Measurements from ENCODE around the gene GNAO1.

The GNAO1 gene

DNA sequence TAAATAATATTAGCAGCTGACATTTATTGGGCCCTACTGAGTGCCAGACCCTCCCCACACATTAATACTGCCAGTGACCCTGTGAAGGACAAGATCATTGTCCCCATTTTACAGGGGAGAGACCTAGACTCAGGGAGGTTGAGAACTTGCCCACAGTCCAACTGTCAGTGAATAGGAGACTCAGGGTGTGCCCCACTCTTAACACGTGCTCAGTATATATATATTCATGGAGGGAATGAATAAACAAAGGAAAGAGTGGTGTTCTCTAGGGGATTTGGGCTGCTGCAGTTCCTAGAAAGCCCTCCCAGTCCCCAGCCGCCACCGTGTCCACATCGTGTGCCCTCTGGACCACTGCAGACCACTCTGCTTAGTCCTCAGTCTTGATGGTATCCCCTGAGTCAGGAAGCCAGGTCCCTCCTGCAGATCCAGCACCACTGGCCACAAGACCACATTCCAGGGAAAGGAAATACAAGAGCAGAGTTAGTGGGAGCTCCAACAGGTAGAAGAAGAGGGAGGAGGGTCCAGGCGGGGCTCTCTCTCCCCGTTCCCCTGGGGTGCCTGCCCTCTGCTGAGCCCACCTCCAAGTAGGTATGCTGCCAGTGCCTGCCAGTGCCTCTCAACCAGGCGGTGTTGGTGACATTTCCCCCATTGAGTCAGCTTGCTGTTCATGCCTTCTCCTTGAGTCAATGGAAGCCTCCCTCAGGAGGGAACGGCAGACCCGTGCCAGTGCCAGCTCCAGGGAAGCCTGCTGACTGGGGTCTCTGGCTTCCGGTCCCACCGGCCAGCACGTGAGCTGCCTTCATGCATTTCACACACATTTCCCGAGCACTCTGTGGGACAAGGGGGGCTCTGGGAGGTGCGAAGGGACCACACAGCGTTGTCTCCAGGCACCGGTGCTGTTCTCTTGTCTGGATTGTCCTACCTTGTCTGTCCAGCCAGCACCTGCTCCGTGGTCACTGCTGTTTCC, 75.6 kb downstream of the GNAO1 start:
- no peak for DNase-seq

DNA sequence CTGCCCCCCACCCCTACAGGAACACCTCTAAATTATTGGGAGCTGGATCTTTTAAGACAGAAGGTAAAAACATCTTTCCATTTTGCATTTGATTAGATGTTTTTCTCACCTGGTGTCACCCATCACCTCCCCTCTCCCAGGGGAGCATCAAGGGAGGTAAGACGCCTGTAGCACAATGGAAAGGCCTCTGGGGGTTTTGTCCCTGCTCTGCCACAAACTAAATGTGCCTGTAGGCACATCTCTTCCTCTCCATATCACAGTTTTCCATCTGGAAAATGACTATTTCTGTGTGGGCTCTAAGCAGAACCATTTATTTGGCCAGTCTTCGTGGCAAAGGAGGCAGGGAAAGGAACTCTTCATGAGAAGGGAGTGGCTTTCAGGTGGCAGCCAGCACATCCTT, 76.6 kb downstream of the GNAO1 start:
- DNase-seq: no peak

DNA sequence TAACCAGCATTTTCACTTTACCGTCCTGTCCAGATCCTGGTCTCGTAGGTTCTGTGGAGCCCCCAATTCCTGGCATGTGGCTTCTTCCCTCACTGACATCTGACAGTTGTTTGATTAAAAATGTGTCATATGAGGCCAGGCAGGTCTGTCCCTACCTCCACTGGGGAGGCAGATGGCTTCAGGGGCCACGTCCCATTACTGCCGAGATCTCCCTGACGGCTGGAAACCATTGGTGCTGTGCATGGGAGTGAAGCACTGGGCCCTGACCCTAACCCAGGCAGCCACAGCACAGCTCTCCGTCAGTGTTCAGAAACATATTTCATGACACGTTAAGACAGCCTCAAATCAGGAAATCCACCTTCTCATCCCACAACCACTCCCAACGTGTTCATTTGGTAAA, 77.5 kb downstream of the GNAO1 start:
- no peak for DNase-seq

DNA sequence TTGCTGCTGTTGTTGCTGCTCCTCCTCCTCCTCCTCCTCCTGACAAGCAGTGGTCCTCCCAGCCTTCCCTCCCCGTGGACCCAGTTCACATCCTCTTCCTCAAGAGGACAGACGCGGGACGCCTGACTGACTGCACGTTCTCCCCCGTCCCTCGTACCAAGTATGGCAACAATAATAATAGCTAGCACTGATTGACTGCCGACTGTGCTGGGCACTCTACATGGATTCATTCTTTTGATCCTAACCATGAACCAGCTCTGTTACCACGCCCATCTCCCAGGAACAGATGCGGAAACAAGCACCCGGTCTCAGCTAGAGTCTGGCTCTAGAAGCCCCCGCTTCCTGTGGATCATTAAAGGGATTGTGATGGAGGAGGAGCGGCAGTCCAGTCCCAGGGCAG, 78.0 kb downstream of the GNAO1 start:
- no peak for DNase-seq

DNA sequence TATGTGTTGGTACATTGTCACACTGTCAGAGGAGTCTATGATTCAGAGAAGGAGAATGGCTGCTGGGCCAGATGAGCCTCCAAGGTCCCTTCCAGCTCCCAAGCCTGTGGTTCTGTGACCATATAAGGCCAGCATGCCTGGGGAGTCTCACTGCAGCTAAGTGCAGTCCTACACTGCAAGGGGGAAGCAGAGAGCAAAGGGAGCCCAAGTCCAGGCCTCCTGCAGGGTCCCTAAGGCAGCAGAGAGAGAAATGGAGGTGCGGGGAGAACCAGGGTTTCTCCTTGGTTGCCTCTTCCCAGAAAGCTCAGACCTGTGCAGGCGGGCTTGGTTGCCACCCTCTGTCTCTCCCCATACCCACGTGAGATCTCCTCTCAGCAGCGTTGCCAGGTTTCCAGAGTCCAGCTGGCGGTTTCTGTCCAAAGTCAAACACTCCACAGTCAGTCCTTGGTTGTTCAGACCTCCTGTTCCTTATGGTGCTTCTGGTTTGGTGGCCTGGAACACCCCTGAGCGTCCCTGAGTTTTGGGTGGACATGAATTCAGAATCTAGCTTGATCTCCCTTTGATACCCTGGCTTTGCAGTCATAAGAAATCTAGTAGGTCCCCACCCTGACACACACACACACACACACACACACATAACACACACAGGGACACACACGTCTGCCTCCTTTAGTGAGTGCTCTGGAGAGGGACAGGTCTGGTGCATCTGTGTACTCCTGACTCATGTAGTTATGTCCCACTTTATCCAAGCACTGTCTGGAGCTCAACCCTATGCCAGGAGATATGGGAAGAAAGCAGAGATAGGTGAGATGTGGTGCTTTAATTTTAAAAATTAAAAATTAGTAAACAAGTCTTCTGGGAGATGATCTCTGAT, 78.8 kb downstream of the GNAO1 start:
- DNase-seq: no peak

DNA sequence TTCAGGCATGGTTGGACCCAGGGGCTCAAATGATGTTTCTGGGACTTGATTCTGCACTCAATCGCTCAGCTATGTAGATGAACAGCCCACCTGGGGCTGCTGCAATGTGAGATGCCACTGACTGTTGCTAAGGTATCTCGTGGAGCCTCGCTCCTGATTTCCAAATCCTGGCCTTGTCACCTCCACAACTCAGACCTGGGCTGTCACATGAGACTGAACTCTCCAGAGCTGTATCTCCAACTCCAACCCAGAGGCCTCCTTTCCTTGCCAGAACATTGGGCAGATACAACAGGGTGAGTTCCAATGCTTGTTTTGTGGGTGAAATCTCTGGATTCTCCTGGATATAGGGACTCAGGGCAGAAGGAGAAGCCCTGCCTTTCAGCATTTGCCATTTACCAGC, 79.5 kb downstream of the GNAO1 start:
- no peak for DNase-seq

DNA sequence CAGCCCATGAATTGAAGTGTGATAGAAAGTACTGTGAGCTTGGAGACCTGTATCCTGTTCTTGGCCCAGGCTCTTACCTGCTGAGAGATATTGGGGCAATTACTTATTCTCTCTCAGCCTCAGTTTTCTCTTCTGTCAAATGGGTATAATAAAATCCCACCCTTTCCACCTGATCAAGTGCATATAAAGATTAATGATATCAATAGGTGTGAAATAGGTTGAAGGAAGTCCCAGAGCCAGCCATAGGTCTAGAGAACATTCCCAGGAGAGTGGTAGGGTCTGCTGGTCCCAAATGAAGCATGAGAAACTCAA, 81.2 kb downstream of the GNAO1 start:
- DNase-seq: no peak

DNA sequence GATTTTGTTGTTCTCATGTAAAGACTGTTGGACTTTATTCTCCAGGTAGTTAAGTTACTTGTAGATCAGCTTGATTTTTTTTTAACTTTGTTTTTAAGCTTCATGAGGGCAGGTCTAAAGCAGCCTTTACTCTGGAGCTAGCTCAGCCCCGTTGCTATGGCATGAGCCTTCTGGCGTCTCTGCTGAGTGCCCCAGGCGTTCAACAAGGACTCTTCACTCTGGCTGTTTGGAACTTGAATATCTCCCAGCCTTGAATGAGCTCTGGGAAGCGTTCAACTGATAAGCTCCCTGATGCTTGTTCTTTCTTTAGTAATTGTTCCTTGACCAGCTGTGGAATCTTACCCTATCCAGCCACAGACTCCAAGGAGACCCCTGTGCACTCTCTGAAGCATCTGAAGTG, 82.3 kb downstream of the GNAO1 start:
- no peak for DNase-seq

DNA sequence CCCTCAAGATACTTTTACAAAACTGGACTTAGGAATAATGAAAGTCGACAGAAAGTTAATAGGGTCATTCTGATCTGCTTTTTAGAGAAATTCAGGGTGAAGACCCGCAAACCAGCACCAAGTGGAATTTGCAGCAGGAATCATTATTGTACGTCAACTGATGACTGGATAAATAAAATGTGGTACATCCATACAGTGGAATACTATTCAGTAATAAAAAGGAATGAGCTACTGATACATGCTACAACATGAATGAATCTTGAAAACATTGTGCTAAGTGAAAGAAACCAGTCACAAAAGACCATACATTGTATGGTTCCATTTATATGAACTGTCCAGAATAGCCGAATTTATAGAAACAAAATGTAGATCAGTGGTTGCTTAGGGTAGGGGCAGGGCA, 83.1 kb downstream of the GNAO1 start:
- no peak for DNase-seq

DNA sequence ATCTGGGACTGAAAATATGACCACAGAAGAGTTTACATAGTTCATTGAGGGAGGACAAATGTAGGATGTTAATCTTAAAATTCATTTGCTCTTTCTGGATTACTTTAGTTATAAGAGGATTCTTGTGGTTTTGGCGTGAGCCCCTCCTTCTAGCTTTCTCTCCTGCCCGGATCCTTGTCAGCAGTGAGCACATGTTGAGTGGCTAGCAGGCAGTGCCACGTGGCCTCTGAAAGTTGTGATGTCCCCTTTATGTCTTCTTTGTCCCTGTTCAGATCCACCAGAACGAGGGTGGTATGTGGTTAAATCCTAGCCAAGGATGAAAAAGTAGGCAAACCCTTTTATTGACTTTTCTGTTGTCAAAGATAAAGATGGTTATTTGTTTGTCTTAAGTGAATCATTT, 83.8 kb downstream of the GNAO1 start:
- no peak for DNase-seq

DNA sequence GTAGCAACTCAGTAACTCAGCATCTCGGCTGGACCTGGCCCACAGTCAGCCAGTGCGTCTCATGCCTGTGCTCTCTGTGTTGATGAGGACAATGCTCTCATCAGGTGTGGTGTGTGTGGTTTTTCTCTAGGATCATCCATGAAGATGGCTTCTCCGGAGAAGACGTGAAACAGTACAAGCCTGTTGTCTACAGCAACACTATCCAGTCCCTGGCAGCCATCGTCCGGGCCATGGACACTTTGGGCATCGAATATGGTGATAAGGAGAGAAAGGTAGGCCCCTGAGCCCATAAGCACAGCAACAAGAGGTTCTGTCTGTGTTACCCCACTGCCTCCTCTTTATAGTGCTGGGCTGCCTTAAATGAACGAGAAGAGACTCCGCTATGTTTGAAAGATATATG, 84.5 kb downstream of the GNAO1 start:
- DNase-seq: no peak

DNA sequence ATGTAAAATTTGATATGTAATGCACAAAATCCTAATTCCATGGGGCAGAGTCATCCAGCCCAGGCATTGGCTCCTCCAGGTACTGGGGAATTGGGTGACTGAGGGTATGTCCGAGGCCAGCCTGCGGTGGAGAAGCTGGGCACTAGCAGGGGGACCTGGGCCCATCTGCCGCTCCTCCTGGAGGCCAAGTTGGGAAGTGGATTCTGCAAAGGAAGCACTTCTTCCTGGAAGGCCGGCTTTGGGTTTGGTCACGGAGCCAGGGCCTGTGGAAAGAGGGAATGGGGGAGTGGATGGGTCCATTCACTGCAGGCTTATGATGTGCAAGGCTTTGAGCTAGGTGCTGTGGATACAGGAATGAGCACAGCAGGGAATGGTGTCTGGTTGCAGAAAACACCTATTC, 85.8 kb downstream of the GNAO1 start:
- no peak for DNase-seq

DNA sequence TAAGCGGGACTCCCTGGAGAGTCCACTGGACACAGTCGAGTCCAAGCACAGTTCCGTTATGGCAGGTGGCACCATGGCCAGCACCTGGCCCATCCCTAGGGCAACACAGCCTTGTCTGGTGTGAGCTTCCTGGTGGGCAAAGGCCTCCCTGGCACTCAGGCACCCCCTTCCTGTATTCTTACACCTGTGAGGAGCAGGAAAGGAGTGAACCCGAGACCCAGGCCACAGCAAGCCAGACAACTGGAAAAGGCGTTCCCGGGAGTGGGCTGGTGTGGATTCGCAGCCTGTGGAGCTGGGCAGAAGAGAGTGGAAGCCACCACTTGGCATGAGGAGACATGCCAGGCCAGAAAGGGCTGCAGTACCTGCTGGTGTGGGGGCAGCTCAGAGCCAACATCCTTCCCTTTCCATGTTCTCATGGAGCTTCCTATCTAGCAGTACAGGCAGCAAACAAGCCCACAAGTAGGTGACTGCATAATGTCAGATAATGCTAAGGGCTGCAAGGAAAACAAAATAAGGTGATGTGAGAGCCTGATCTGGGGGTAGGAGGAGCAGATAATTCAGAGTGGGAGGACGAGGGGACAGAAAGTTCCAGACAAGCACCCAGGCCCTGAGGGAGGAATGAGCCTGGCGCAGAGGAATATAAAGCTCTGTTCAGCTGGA, 87.0 kb downstream of the GNAO1 start:
- DNase-seq: no peak

DNA sequence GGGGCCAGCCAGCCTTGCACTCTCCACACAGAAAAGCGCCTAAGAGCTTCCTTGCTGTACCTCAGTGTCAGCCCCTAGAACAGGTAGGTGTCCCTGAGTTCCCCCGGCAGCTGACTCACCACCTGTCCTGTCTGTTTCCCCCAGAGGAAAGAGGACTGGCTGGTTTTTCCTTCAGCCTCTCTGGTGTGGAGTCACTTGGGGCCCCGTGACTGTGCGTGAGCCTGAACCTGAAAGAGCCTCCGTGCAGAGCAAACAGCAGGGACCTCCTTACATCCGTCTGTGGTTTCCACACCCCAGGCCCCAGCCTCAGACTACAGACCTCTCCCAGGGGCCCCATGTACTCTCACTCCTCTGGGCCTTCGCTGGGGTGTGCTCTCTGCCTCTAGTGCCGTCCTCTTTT, 87.8 kb downstream of the GNAO1 start:
- no peak for DNase-seq

DNA sequence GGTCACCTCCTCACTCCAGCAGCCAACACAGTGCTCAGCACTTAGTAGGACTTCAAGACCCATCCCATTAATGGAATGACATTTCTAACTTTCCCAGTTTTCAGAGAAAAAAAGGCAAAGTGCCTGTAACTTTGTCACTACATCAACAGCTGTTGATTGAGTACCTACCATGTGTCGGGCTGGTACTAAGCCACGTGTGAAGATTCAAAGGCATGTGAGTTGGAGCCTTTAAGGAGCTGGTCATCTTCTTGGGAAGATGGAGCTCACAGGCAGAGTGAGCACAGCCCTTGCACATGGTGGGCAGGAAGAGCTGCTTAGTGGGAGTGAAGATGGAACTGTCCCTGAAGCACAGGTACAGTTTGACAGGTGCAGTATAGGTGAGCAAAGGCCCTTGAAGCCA, 88.6 kb downstream of the GNAO1 start:
- no peak for DNase-seq

DNA sequence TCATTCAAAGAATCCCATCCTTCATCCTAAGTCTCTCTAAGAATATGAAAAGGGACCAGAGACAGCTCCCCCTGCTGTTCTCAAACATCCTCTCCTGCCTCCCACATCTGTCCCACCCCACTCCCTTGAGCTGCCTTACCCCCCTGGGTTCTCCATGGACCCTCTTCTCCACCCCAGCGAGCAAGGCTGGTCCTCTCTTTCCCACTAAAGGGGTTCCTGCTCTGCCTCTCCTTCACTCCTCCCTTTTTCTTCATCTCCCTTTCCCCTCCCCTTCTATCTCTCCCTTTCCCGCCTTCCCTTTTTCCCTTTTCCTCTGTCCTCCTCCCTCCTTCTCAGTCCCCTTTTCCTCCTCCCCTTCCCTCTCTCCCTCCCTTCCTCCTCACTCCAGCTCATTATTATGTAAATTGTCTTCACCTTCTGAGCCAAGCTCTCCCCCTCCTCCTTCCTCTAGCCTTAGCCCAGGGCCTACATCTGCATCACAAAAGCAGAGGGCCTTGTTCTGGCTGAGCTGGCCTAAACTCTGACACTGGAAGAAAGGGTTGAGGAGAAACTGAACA, 90.0 kb downstream of the GNAO1 start:
- no peak for DNase-seq

DNA sequence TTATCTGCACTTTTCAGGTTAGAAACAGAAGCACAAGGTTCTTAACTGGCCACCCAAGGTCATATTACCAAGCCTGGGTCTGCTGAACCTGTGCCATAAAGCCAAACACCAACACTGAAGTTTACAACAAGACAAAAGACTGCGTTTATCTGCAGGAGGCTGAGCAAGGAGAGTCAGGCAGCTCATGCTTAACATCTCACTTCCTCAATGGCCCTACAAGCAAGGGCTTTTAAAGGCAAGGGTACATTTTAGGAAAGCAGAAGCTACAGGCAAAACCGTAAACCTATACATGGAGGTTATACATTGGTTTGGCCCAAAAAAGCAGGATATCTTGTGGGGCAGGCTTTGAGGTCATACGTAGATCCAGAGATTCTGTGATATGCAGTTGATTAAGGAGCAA, 91.2 kb downstream of the GNAO1 start:
- DNase-seq: no peak

DNA sequence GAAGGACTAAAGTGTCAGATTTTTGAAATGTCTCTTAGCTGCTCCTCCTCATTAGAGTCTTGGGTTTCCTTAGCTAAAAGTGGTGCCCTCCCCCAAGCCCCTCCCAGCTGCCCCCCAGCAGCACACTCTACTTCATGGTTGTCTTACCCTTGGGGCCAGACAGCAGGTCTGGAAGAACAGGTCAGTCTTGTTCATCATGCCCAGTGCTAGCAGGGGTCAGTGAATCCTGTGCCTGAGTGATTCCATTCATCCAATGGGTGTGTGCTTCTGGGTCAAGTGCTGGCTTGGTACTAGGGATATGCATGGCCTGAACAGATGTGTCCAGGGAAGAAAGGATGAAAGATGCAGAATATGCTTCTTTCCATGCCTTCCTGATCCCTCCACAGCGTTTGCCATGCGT, 93.2 kb downstream of the GNAO1 start:
- no peak for DNase-seq

DNA sequence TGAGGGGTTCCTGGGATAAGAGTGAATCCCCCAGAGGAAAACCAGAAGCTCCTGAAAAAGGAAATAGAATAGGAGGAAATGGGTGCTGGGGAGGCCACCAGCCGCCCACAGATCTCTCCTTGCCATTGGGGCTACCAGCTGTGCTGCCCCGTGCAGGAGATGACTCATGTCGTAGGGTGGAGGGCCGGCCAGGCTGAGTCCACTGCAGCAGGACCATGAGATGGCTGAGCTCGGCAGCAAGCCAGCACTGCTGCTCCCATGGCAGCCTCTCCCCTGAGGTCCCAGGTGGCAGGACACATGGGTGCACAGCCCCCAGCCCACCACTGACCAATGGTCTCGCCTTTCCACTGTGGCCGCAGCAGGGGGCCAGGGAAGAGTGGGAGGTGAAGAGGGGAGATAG, 95.5 kb downstream of the GNAO1 start:
- DNase-seq: no peak

DNA sequence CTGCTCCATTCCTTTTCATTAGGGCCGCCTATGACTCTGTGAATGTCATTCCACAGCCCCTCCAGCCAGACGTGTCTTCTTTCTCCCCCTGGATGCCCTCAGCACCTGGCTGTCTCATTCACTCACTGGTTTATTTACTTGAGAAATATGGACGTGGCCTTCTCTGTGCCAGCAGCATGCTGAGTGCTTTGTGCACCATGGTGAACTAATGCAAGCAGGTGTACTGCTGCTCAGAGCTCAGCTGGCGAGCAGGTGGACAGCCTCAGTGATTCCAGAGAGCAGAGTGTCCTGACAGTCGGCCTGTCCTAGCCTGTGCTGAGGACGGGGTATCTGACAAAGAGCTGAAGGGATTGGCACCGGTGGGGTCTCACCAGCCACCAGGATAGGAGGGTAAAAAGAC, 96.7 kb downstream of the GNAO1 start:
- DNase-seq: no peak

DNA sequence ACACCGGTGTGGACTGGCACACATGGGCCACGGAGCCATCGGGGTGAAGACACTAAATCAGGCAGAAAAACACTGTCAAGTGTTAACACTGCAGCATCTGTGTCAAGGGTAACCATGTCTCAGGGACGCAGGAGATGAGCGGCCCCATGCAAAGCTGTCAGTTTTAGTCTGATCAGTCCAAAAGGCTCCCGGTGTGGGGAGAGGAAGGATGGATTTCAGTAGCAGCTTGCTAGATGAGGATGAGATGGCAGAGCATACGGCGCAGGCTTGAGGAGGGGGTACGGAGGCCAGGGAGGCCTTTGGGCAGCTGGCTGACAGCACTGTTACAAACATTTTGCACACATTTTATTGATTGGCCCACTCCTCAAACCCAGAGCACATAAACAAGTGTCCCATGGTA, 98.1 kb downstream of the GNAO1 start:
- DNase-seq: no peak

DNA sequence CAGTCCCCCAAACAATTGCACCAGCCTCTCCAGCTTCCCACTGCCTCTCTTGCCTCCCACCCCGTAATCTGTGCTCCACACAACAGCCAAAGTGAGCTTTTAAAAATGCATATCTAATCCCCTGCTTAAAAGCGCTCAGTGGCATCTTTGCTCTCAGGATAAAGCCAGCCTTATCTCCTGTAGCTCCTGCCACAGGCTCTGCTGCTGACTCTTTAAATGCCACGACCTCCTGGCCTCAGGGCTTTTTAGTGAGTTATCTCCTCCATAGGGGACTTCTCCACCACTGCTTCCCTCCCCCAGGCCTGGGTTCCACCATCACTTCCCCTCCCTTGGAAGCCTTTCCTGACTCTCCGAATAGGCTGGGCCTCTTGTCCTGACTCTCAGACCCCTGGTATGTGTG, 98.6 kb downstream of the GNAO1 start:
- no peak for DNase-seq

DNA sequence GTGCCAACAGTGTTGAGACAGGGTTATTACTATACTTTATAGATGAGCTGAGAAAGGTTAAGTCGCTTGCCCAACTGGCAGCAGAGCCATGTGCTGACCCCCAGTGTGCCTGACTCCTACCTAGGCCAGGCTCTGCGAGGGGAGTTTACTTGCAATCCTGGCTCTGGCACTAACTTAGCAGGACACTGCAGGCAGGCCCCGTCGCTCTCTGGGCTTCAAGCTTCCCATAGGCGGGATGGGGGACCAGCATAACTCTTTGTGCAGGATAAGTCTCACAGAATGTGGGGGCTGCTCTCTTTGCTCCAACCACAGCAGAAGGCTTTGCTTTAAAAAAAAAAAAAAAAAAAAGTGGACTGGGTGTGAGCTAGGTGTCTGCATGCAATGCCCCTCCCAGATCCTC, 102.7 kb downstream of the GNAO1 start:
- DNase-seq: no peak

DNA sequence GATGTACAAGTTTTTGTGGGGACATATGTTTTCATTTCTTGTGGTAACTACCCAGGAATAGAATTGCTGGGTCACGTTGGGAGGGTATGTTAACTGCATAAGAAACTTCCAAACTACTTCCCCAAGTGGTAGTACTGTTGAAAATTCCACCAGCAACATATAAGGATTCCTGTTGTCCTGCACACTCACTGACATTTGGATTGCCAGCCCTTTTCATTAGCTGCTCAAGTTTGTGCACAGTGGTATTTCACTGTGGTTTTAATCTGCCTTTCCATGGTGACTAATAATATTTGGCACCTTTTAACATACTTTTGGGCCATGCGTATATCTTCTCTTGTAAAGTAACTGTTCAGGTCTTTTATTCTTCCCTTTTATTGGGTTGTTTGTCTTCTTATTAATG, 103.3 kb downstream of the GNAO1 start:
- no peak for DNase-seq

Data from NCI-H1048 (cell line).